T-helper 2 cell treated with Interferon-gamma antibody and Interleukin-4, amounts not matched to agents 5 μg/mL and 100 μg/mL, for 36 hours (primary cell): ENCODE measurements around the gene RMC1.
"Not testable (repeated sequence)": the region's sequence is repeated elsewhere in the genome, so short reads cannot be mapped to it uniquely, and the experiment has no call there.

Experiments used
- DNase-seq: peaks from one replicate; pipeline ENCODE4 v3.0.0; 2021; ENCODE audit warnings: low spot score
- H3K27ac Mint-ChIP-seq: one replicate; pipeline ENCODE4 v1.8.0; 2021; ENCODE audit warnings: mild to moderate bottlenecking, mixed read lengths
- H3K27me3 Mint-ChIP-seq: one replicate; pipeline ENCODE4 v1.8.0; 2021; ENCODE audit warnings: low read depth, mixed read lengths
- H3K36me3 Mint-ChIP-seq: one replicate; pipeline ENCODE4 v1.8.0; 2021; ENCODE audit warnings: low read depth, mixed read lengths
- H3K4me1 Mint-ChIP-seq: one replicate; pipeline ENCODE4 v1.8.0; 2021; ENCODE audit warnings: low read depth, mixed read lengths
- H3K4me3 Mint-ChIP-seq: one replicate; pipeline ENCODE4 v1.8.0; 2022; ENCODE audit warnings: mild to moderate bottlenecking, moderate library complexity, mixed read lengths
- H3K9me3 Mint-ChIP-seq: one replicate; pipeline ENCODE4 v1.8.0; 2021; ENCODE audit warnings: mixed read lengths

RMC1 gene

GRCh38 chr18:23510923-23511322, 7.6 kb downstream of the RMC1 start:
- H3K4me1 Mint-ChIP-seq: peaks cover 23% of the 10 kb centered on the region
- peaks cover 53% of the 10 kb centered on the region for H3K36me3 Mint-ChIP-seq
- H3K27ac Mint-ChIP-seq, DNase-seq, H3K27me3 Mint-ChIP-seq, H3K9me3 Mint-ChIP-seq, H3K4me3 Mint-ChIP-seq: not testable (repeated sequence)

- Mint-ChIP-seq H3K4me3 (peak overlapping the region; percentile 28), H3K27ac (peak overlapping the region; percentile 70), H3K4me1 (peaks cover 22% of the 10 kb centered on the region), H3K36me3 (peaks cover 50% of the 10 kb centered on the region)
- not testable (repeated sequence) for H3K9me3 Mint-ChIP-seq, DNase-seq, H3K27me3 Mint-ChIP-seq
These were observed 8.9 kb downstream of the RMC1 start for GRCh38 chr18:23512216-23512615.

DNA sequence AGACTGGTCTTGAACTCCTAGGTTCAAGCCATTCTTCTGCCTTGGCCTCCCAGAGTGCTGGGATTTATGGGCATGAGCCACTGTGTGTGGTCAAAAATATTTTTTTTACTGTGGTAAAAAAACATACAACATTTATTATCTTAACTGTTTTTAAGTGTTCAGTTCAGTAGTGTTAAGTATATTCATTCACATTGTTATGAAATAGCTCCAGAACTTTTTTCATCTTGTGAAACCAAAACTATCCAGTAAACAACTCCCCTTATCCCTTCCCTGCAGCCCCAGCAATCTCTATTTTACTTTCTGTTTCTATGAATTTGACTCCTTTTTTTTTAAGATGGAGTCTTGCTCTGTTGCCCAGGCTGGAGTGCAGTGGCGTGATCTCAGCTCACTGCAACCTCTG, 9.3 kb downstream of the RMC1 start:
- Mint-ChIP-seq H3K27me3 (no peaks in the 10 kb centered on the region), H3K36me3 (peaks cover 49% of the 10 kb centered on the region), H3K4me1 (peaks cover 22% of the 10 kb centered on the region), H3K4me3 (peak overlapping the region; percentile 28), H3K9me3 (no peaks in the 10 kb centered on the region), H3K27ac (peak overlapping the region; percentile 70)
- DNase-seq: no peak

GRCh38 chr18:23515911-23516546, 12.7 kb downstream of the RMC1 start:
- no peaks in the 10 kb centered on the region for H3K9me3 Mint-ChIP-seq
- no peaks in the 10 kb centered on the region for H3K27me3 Mint-ChIP-seq
- H3K27ac Mint-ChIP-seq: peak overlapping the region; percentile 52
- no peak overlapping the region for H3K4me3 Mint-ChIP-seq
- peaks cover 18% of the 10 kb centered on the region for H3K4me1 Mint-ChIP-seq
- peaks cover 53% of the 10 kb centered on the region for H3K36me3 Mint-ChIP-seq
- peak; percentile 61 for DNase-seq

DNA sequence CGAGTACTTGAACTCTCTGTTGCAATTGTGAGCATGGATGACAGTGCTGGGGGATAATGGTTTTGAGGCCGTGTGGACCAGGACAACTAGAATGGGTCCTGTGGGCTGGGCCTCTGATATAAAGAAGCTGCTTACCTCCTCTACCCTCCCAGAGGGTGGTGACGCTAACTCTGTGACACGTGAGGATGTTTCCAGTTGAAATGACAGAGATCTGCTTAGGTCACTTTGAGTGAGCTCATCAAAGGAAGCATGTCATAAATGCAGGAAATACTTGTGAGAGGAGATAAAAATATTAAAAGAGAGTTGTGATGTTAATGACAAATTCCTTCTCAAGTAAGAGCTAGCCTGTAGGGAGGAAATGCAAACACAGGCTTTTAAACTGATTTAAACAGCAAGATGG, 16.4 kb downstream of the RMC1 start:
- peaks cover 60% of the 10 kb centered on the region for H3K36me3 Mint-ChIP-seq
- H3K27ac Mint-ChIP-seq: no peak overlapping the region
- peaks cover 8% of the 10 kb centered on the region for H3K4me1 Mint-ChIP-seq
- no peak overlapping the region for H3K4me3 Mint-ChIP-seq
- DNase-seq: no peak
- H3K27me3 Mint-ChIP-seq: no peaks in the 10 kb centered on the region
- no peaks in the 10 kb centered on the region for H3K9me3 Mint-ChIP-seq

DNA sequence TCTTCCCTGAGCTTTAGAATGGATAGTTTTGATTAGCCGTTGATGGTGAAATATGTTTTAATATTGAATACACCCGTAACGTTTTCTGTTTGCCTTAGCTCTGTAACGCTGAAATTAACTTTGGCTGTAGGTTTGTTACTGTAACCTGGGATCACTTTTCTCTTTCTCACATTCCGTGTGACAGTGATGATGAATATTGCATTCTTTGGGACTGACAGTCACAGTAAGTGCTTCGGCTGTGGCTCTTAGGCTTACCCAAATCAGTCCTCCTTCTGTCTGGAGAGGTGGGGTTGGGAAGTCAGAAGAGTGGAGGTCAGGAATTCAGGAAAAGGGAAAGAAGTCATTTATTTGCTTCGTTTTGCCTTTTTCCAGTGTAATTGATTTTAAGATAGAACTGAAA, 18.0 kb downstream of the RMC1 start:
- no peaks in the 10 kb centered on the region for H3K27me3 Mint-ChIP-seq
- H3K4me3 Mint-ChIP-seq: no peak overlapping the region
- DNase-seq: no peak
- peaks cover 64% of the 10 kb centered on the region for H3K36me3 Mint-ChIP-seq
- H3K9me3 Mint-ChIP-seq: no peaks in the 10 kb centered on the region
- no peak overlapping the region for H3K27ac Mint-ChIP-seq
- peaks cover under 1% of the 10 kb centered on the region for H3K4me1 Mint-ChIP-seq

DNA sequence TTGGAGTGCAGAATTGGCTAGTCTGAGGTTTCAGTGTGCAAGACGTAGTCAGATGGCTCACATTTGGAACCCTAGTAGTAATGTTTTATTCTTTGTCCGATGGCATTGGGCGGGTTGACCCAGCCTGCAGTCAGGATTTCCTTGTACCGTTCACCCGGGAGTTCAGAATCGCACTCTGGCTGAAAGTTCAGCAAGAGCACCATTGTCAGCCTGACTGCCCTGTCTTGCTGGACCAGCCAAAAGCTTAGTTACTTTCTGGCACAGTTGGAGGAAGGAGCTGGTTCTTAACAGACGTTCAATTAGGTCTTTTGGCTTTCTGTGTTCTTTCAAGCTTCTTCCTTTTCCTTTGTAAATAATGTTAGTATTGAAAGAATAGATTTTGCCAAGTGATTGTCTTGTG, 18.6 kb downstream of the RMC1 start:
- Mint-ChIP-seq H3K27me3 (no peaks in the 10 kb centered on the region), H3K4me3 (no peak overlapping the region), H3K27ac (peak overlapping the region; percentile 31), H3K9me3 (no peaks in the 10 kb centered on the region), H3K36me3 (peaks cover 70% of the 10 kb centered on the region), H3K4me1 (no peaks in the 10 kb centered on the region)
- DNase-seq: no peak

DNA sequence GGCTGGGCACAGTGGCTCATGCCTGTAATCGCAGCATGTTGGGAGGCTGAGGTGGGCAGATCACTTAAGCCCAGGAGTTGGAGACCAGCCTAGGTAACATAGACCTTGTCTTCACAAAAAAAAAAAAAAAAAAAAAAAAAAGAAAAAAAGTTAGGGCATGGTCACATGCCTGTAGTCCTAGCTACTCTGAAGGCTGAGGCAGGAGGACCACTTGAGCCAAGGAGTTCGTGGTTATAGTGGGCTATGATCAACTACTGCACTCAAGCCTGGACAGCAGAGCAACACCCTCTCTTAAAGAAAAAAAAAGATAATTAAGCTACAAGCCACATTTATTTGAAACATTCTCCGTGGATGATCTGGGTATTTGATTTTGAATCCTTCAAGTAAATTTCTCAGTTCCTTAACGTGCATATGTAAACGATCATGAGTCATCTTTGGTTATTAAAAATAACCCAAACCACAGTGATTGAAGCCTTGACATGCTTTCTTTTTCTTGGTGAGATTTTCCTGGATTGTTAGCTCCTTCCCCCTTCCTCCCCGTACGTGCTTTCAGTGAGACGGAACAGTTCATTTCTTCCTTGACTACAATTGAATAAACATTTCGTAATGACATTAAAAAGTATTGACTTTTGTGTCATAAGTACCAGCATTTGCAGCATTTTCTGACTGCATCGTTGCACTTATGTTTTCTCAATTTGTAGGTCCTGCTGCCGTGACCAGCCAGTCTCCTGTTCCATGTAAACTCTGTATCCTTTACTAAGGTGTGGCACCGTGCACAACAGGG, 20.3 kb downstream of the RMC1 start:
- DNase-seq: no peak
- H3K36me3 Mint-ChIP-seq: peaks cover 67% of the 10 kb centered on the region
- H3K4me1 Mint-ChIP-seq: no peaks in the 10 kb centered on the region
- H3K27me3 Mint-ChIP-seq: no peaks in the 10 kb centered on the region
- H3K27ac Mint-ChIP-seq: no peak overlapping the region
- H3K9me3 Mint-ChIP-seq: no peaks in the 10 kb centered on the region
- H3K4me3 Mint-ChIP-seq: no peak overlapping the region

DNA sequence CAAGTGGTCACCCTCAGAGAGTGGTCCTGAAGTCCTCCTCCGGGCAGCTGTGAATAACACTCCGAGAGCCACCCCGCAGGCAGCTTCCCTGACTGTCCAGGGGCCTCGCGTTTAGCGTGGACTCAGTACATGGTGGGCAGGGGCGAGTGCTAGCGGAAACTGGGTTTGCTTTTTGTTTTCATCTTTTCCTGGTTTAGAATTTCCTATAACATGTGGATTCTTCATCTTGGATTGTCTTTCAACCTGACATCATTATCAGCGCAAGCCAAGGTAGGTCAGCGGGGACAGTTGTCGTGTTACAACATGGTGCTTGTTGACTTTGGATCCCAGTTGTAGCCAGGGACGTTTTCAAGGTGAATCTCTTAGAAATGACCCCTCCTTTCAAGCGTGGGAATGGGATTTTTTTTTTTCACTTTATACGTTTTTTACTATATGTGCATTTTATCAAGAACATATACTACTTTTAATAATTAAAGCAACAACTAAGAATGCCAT, 20.9 kb downstream of the RMC1 start:
- Mint-ChIP-seq H3K27me3 (no peaks in the 10 kb centered on the region), H3K36me3 (peaks cover 68% of the 10 kb centered on the region), H3K4me3 (no peak overlapping the region), H3K27ac (no peak overlapping the region), H3K9me3 (no peaks in the 10 kb centered on the region), H3K4me1 (no peaks in the 10 kb centered on the region)
- no peak for DNase-seq

GRCh38 chr18:23526501-23527063, 23.3 kb downstream of the RMC1 start:
- H3K27ac Mint-ChIP-seq: no peak overlapping the region
- DNase-seq: no peak
- H3K27me3 Mint-ChIP-seq: no peaks in the 10 kb centered on the region
- peaks cover 68% of the 10 kb centered on the region for H3K36me3 Mint-ChIP-seq
- H3K9me3 Mint-ChIP-seq: no peaks in the 10 kb centered on the region
- H3K4me3 Mint-ChIP-seq: no peak overlapping the region
- no peaks in the 10 kb centered on the region for H3K4me1 Mint-ChIP-seq

GRCh38 chr18:23528580-23529472, 25.5 kb downstream of the RMC1 start:
- Mint-ChIP-seq H3K27ac (no peak overlapping the region), H3K9me3 (no peaks in the 10 kb centered on the region), H3K4me3 (no peak overlapping the region), H3K4me1 (no peaks in the 10 kb centered on the region), H3K36me3 (peaks cover 68% of the 10 kb centered on the region), H3K27me3 (no peaks in the 10 kb centered on the region)
- DNase-seq: no peak

DNA sequence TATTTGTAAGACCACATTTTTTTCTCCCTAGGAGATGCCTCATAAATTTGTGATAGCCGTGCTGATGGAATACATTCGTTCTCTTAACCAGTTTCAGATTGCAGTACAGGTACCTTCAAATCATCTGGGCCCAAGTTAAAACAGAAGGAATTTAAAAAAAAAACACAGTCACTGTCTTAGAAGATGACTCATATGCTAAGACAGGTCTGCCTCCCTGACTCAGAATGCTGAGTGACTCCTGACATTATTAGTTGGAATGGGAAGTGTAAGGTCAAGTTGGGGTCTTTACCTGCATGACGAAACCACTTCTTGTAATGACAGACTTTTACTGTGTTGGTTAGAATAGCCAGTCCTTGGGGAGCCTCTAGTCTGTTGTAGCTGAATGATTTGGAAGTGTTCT, 26.3 kb downstream of the RMC1 start:
- no peak overlapping the region for H3K27ac Mint-ChIP-seq
- H3K36me3 Mint-ChIP-seq: peaks cover 69% of the 10 kb centered on the region
- no peaks in the 10 kb centered on the region for H3K27me3 Mint-ChIP-seq
- no peak for DNase-seq
- H3K4me3 Mint-ChIP-seq: no peak overlapping the region
- H3K9me3 Mint-ChIP-seq: no peaks in the 10 kb centered on the region
- no peaks in the 10 kb centered on the region for H3K4me1 Mint-ChIP-seq

DNA sequence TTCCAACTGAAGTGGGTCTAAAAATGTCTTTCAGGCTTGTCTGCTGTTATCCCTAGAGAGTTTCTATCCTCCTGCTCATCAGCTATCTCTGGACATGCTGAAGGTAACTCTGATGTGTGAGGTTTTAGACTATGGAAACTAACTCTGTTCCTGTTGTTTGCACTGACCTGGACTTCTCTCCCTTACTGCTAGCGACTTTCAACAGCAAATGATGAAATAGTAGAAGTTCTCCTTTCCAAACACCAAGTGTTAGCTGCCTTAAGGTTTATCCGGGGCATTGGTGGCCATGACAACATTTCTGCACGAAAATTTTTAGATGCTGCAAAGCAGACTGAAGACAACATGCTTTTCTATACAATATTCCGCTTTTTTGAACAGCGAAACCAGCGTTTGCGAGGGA, 26.9 kb downstream of the RMC1 start:
- Mint-ChIP-seq H3K4me1 (no peaks in the 10 kb centered on the region), H3K9me3 (no peaks in the 10 kb centered on the region), H3K27ac (no peak overlapping the region), H3K27me3 (no peaks in the 10 kb centered on the region), H3K36me3 (peaks cover 73% of the 10 kb centered on the region), H3K4me3 (no peak overlapping the region)
- DNase-seq: no peak
